Small intestine (tissue), 7 donors: ENCODE data around the gene KRTAP1-1. TPM values are rescaled to one million over a fixed set of nuclear protein-coding genes. Genes with fewer than 3 reads are reported as not detected.

Experiments used
- DNase-seq, 2 donors: peaks; one replicate each; pipeline versions ENCODE4 v3.0.0 to v3.0.0-alpha.2; 2013
- FAIRE-seq: peaks from 2 replicates; lab custom pipeline; 2012; peaks lifted over from hg19 to GRCh38; lab: Jason Lieb, UNC
- H3K27ac ChIP-seq, 3 donors: one replicate each; pipeline ENCODE4 v1.5.1; 2013; ENCODE audit warnings: low read length in 2 of 3, mild to moderate bottlenecking in 2 of 3, control low read depth in 1 of 3, inconsistent platforms in 1 of 3, low read depth in 1 of 3, moderate library complexity in 1 of 3
- H3K27me3 ChIP-seq, 3 donors: one replicate each; pipeline ENCODE4 v1.6.1; 2013; ENCODE audit warnings: low read length in 3 of 3, inconsistent platforms in 1 of 3; ENCODE audit not compliant: control insufficient read depth in 3 of 3, insufficient read depth in 3 of 3
- H3K36me3 ChIP-seq, 3 donors: one replicate each; pipeline ENCODE4 v1.6.1; 2013; ENCODE audit warnings: low read length in 3 of 3, inconsistent platforms in 1 of 3, low read depth in 1 of 3, mild to moderate bottlenecking in 1 of 3, moderate library complexity in 1 of 3; ENCODE audit not compliant: control insufficient read depth in 3 of 3, insufficient read depth in 2 of 3
- H3K4me1 ChIP-seq, 3 donors: one replicate each; pipeline ENCODE4 v1.6.1; 2013; ENCODE audit warnings: low read length in 2 of 3, inconsistent platforms in 1 of 3, low read depth in 1 of 3, mild to moderate bottlenecking in 1 of 3, moderate library complexity in 1 of 3; ENCODE audit not compliant: control insufficient read depth in 3 of 3, insufficient read depth in 2 of 3
- H3K4me3 ChIP-seq, 3 donors: one replicate each; pipeline ENCODE4 v1.5.1; 2013; ENCODE audit warnings: low read length in 3 of 3, control low read depth in 1 of 3, inconsistent platforms in 1 of 3, low read depth in 1 of 3, mild to moderate bottlenecking in 1 of 3, moderate library complexity in 1 of 3
- H3K9me3 ChIP-seq, 2 donors: one replicate each; pipeline ENCODE4 v1.6.1; 2013; ENCODE audit warnings: low read depth in 1 of 2, low read length in 1 of 2; ENCODE audit not compliant: control insufficient read depth in 2 of 2, insufficient read depth in 1 of 2
- WGBS, 3 donors: extraction: QIAGEN DNeasy Blood & Tissue Kit; methylation state at CpG; one replicate each; pipeline ENCODE4 v1.1.7; 2013; 5-methylcytosine and 5-hydroxymethylcytosine counted together
- polyA plus RNA-seq, 4 donors: library from polyadenylated mRNA; stranded (reverse) in 3 of 4; unstranded in 1 of 4; fragments of 200-250 nt in 3 of 4; fragments of 120-200 nt in 1 of 4; gene quantifications; one replicate each; pipeline versions ENCODE4 v1.2.1 to v1.2.3, GENCODE V29; 2013
- donor health status: healthy with polysubstance abuse.
- donor health status: control.
- donor health status: control.
- donor health status: Bipolar disorder and iron deficiency.
- donor health status: healthy.

Gene KRTAP1-1
- polyA plus RNA-seq, 4 donors: not detected

DNA sequence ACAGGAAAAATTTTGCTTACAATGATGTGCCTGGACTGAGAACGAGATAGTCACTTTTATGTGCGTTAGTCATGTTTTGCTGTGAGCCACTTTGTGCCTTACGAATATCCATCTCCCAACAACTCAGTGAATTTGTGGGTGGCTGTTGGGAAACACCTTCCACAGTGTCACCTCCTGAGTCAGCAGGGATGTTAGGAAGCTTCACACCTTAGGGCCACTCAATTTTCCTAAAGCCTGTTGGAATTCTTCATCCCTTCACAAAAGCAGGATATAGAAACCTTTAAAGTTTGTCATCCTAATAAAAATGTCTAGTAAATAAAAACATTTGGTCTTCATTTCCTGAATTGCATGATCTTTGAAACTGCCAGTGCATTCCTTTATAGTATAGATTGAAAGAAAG, 28.1 kb downstream of the KRTAP1-1 start:
- WGBS, 3 donors: 86 to 93% (median 91%) methylated on average over 3 of the region's 3 CpGs
- no peaks in the 10 kb centered on the region for H3K36me3 ChIP-seq
- no peak overlapping the region for H3K27ac ChIP-seq
- no peak for FAIRE-seq
- no peaks in the 10 kb centered on the region for H3K9me3 ChIP-seq
- no peak overlapping the region for H3K4me3 ChIP-seq
- H3K4me1 ChIP-seq: no peaks in the 10 kb centered on the region
- DNase-seq: no peak
- H3K27me3 ChIP-seq: no peaks in the 10 kb centered on the region

DNA sequence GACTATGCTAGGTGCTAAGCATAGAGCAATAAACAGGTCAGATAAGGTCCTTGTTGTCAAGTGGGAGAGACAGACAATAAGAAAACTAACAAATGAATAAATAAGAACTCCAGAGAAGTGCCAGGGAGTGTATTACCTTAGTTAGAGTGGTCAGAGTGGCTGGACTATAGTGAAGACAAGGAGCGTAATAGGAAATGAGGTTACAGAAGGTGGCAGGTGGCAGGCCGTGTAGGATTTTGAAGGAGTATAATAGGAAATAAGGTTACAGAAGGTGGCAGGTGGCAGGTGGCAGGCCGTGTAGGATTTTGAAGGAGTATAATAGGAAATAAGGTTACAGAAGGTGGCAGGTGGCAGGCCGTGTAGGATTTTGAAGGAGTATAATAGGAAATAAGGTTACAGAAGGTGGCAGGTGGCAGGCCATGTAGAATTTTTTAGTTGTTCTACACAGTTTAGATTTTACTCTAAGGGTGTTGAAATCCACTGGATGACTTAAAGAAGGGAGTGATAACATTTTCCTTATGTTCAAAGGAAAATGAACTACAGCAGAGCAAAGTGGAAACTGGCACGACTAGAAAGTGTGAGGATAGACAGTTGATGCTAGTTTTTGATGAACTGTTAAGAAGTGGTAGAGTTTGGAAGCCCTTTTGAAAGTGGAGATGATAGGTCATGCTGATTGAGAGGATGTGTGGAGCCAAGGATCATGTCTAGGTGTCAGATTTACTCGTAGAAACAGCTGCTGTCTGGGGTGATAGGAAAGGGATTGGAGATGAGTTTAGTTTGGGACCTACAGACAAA, 28.7 kb downstream of the KRTAP1-1 start:
- 72 to 78% (median 75%) methylated on average over 6 of the region's 6 CpGs for WGBS, 3 donors
- no peak overlapping the region for H3K27ac ChIP-seq
- DNase-seq: peak in 1 of 2 donors; percentile 1
- no peaks in the 10 kb centered on the region for H3K27me3 ChIP-seq
- H3K4me3 ChIP-seq: no peak overlapping the region
- no peak for FAIRE-seq
- no peaks in the 10 kb centered on the region for H3K4me1 ChIP-seq
- H3K36me3 ChIP-seq: no peaks in the 10 kb centered on the region
- no peaks in the 10 kb centered on the region for H3K9me3 ChIP-seq

DNA sequence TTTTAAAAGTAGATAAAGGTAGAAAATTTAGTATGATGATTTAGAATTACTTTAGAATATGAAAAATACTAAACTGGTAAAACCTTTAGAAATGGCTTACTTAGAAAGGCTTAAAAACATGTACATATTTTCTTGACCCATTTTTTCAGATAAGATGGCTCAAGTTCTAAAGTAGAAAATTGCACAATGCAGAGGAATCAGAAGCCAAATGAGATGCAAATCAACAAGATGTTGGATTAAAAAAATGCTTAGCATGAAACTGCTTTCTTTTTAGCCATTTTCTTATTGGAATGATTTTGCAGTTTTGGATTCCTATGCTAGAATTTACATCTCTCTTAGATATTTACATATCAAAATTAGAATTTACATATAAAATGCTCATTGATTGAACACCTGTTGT, 30.8 kb downstream of the KRTAP1-1 start:
- Histone ChIP-seq H3K27ac (no peak overlapping the region), H3K4me1 (no peaks in the 10 kb centered on the region), H3K9me3 (no peaks in the 10 kb centered on the region), H3K36me3 (no peaks in the 10 kb centered on the region), H3K4me3 (no peak overlapping the region), H3K27me3 (no peaks in the 10 kb centered on the region)
- no peak for DNase-seq
- no peak for FAIRE-seq

GRCh38 chr17:41009936-41010335, 31.3 kb downstream of the KRTAP1-1 start:
- H3K36me3 ChIP-seq: no peaks in the 10 kb centered on the region
- FAIRE-seq (no peak), DNase-seq (no peak)
- H3K9me3 ChIP-seq: no peaks in the 10 kb centered on the region
- H3K4me1 ChIP-seq: no peaks in the 10 kb centered on the region
- H3K4me3 ChIP-seq: no peak overlapping the region
- no peak overlapping the region for H3K27ac ChIP-seq
- H3K27me3 ChIP-seq: no peaks in the 10 kb centered on the region
- WGBS, 3 donors: 88 to 93% (median 92%) methylated on average over 1 of the region's 1 CpG

DNA sequence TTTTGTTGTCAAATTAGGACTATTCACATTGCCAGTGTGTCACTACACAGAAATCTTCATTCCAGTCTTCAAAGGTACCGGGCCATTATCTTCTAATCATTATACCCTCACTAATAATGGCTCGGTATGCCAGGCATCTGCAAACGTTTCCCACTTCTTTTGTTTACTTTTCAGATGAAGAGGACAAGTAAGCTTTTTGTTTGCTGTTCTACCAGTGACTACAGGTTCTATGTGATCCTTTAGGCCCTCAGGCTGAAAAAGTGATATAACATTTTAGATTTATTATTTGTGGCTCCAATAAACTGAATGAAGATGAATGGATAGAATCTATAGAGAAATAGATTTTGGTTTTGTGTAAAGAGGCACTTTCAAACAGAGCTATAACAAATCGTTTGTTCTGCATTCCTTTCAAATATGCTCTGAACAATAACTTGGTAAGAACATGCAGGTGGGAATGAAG, 31.9 kb downstream of the KRTAP1-1 start:
- no peaks in the 10 kb centered on the region for H3K9me3 ChIP-seq
- H3K36me3 ChIP-seq: no peaks in the 10 kb centered on the region
- WGBS, 3 donors: 7 to 42% (median 15%) methylated on average over 4 of the region's 4 CpGs
- no peaks in the 10 kb centered on the region for H3K4me1 ChIP-seq
- no peak overlapping the region for H3K27ac ChIP-seq
- FAIRE-seq (no peak), DNase-seq (no peak)
- no peak overlapping the region for H3K4me3 ChIP-seq
- H3K27me3 ChIP-seq: no peaks in the 10 kb centered on the region

GRCh38 chr17:41008811-41009210, 32.4 kb downstream of the KRTAP1-1 start, which contains the start of gene KRTAP3-1:
Gene KRTAP3-1, minus strand, starts transcription at chr17:41009128. Its CDS starts 54 bp downstream, at chr17:41009074.
- Histone ChIP-seq H3K4me1 (no peaks in the 10 kb centered on the region), H3K36me3 (no peaks in the 10 kb centered on the region), H3K27me3 (no peaks in the 10 kb centered on the region), H3K4me3 (no peak within 1 kb of the TSS), H3K9me3 (no peaks in the 10 kb centered on the region), H3K27ac (no peak within 1 kb of the TSS)
- FAIRE-seq (no peak), DNase-seq (no peak)
- 21 to 79% (median 60%) methylated on average over 8 of the region's 8 CpGs for WGBS, 3 donors

DNA sequence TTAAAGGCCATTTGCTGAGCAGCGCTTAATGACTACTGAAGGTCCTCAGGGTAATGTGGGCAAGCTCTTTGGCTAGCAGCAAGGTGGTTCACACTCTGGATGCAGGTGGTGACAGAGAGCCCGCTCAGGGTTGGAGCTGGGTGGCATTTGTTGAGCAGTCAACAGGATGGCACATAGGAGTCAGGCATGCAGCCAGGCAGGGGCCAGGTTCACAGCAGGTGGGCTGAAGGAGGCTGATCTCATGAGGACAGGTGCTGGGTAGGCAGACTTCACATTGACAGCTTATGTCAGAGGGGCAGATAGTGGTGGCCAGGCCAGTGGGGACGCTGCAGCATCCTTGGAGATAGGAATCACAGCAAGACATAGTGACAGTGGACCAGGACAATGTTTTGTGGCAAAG, 36.9 kb downstream of the KRTAP1-1 start:
- no peak for DNase-seq
- Histone ChIP-seq H3K9me3 (no peaks in the 10 kb centered on the region), H3K4me1 (no peaks in the 10 kb centered on the region), H3K4me3 (no peak overlapping the region), H3K27me3 (peaks cover 0 to 3% (median 0%) of the 10 kb centered on the region in 3 donors), H3K27ac (no peak overlapping the region), H3K36me3 (no peaks in the 10 kb centered on the region)
- FAIRE-seq: no peak
- WGBS, 3 donors: 82 to 96% (median 88%) methylated on average over 3 of the region's 3 CpGs

DNA sequence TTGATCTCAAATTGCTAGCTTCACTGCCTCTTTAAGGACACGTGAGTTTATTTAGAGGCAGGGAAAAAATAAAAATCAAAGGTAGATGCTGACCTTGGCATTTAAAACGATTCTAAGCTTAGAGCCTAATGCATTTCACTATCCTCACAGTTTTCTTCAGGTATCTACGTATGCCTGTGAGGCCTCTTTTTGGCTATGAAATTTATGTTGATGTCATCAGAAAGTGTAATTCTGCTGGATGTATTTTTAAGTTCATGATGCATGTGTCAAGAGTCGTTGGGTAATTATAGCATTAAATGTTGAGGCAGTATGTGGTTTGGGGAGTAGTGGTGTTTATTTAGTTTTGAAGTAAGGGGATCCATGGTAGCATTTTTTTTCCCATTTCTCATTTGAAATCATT, 37.3 kb downstream of the KRTAP1-1 start:
- WGBS, 3 donors: 63 to 77% (median 68%) methylated on average over 4 of the region's 4 CpGs
- H3K27me3 ChIP-seq: peaks cover 0 to 4% (median 0%) of the 10 kb centered on the region in 3 donors
- no peaks in the 10 kb centered on the region for H3K4me1 ChIP-seq
- FAIRE-seq (no peak), DNase-seq (no peak)
- H3K4me3 ChIP-seq: no peak overlapping the region
- H3K36me3 ChIP-seq: no peaks in the 10 kb centered on the region
- no peaks in the 10 kb centered on the region for H3K9me3 ChIP-seq
- no peak overlapping the region for H3K27ac ChIP-seq
